NCI-H2107 treated with DMSO at 0.1 percent for 48 hours (cell line): ENCODE results near the gene C1QTNF7.
A peak's percentile ranks its signal among the peaks of the same experiment; 100 is the strongest.

Experiments
- DNase-seq: peaks from one replicate; lab custom pipeline; 2025; ENCODE audit not compliant: unreplicated experiment; lab: John Stamatoyannopoulos, UW

Gene C1QTNF7

GRCh38 chr4:15455290-15455689 is 27.5 kb downstream of the C1QTNF7 start:
- DNase-seq, result no peak

GRCh38 chr4:15457406-15458201 is 29.8 kb downstream of the C1QTNF7 start:
- DNase-seq, result no peak

- DNase-seq, result no peak
Observed at GRCh38 chr4:15458616-15459015, 30.8 kb downstream of the C1QTNF7 start.

- DNase-seq, result no peak
Observed at GRCh38 chr4:15459706-15460105, 31.9 kb downstream of the C1QTNF7 start.

- no peak for DNase-seq
Observed at GRCh38 chr4:15466596-15466995, 38.8 kb downstream of the C1QTNF7 start.

- DNase-seq, result no peak
Observed at GRCh38 chr4:15469402-15470127, 41.7 kb downstream of the C1QTNF7 start, which contains the start of gene CC2D2A. CC2D2A (plus strand) TSS chr4:15469882; CDS start chr4:15475933, 6,051 bp downstream.

GRCh38 chr4:15470128-15470475 is 42.3 kb downstream of the C1QTNF7 start:
- DNase-seq, result no peak

- no peak for DNase-seq
Observed at GRCh38 chr4:15476396-15476795, 48.6 kb downstream of the C1QTNF7 start.

GRCh38 chr4:15478724-15479088 is 50.9 kb downstream of the C1QTNF7 start:
- DNase-seq, result no peak

GRCh38 chr4:15479089-15479912 is 51.5 kb downstream of the C1QTNF7 start:
- DNase-seq, result peak; percentile 50

- DNase-seq, result no peak
Observed at GRCh38 chr4:15479913-15480185, 52.0 kb downstream of the C1QTNF7 start.

- DNase-seq, result no peak
Observed at GRCh38 chr4:15481961-15482745, 54.3 kb downstream of the C1QTNF7 start.

- DNase-seq, result no peak
Observed at GRCh38 chr4:15482842-15483241, 55.0 kb downstream of the C1QTNF7 start.

- DNase-seq, result no peak
Observed at GRCh38 chr4:15488136-15488535, 60.3 kb downstream of the C1QTNF7 start.

- no peak for DNase-seq
Observed at GRCh38 chr4:15488658-15489470, 61.0 kb downstream of the C1QTNF7 start.

- no peak for DNase-seq
Observed at GRCh38 chr4:15489551-15489950, 61.7 kb downstream of the C1QTNF7 start.

GRCh38 chr4:15493411-15493810 is 65.6 kb downstream of the C1QTNF7 start:
- DNase-seq, result no peak

GRCh38 chr4:15495621-15496020 is 67.8 kb downstream of the C1QTNF7 start:
- no peak for DNase-seq
